B cell (primary cell): ENCODE data around the gene CENPM. TPM values are rescaled to one million over a fixed set of nuclear protein-coding genes. Genes with fewer than 3 reads are reported as not detected.

Source experiments
- ATAC-seq: fragments of 200-7000 bp; cut with Tn5 transposase; one replicate; pipeline ENCODE4 v1.10.0; 2021; ENCODE audit warnings: low read depth, mild to moderate bottlenecking, moderate number of reproducible peaks, moderate library complexity
- CTCF ChIA-PET: fragments of 350-600 bp; sonication (Branson Sonifier 250); formaldehyde crosslinking; loops from one replicate; lab custom pipeline; 2021; ENCODE audit warnings: antibody characterized with exemption, inconsistent platforms; lab: Charles Lee
- POLR2A ChIA-PET: fragments of 350-600 bp; sonication (Branson Sonifier 250); formaldehyde crosslinking; loops from one replicate; lab custom pipeline; 2021; ENCODE audit warnings: antibody characterized with exemption; lab: Charles Lee
- DNase-seq: peaks from one replicate; pipeline ENCODE4 v3.0.0; 2013
- H2AFZ ChIP-seq: 2 replicates; pipeline ENCODE4 v1.6.1; 2012; ENCODE audit warnings: mild to moderate bottlenecking, low read depth, low read length; ENCODE audit not compliant: insufficient read depth, poor library complexity, severe bottlenecking
- H3K27ac ChIP-seq, 2 donors: 1 replicate in 1 of 2; 2 replicates in 1 of 2; pipeline ENCODE4 v1.5.1; 2012 to 2013; ENCODE audit warnings: low read length in 2 of 2, mild to moderate bottlenecking in 2 of 2, moderate library complexity in 1 of 2
- H3K27me3 ChIP-seq, 4 experiments: fragments of 200-600 bp in 1 of 4; sonication (generic) in 1 of 4; replicated peaks in 1 of 4; 1 replicate in 2 of 4; 2 replicates in 2 of 4; pipeline versions ENCODE4 v1.6.1 to v1.7.0; 2013 to 2016; ENCODE audit warnings: low read length in 3 of 4, mild to moderate bottlenecking in 2 of 4, mixed read lengths in 1 of 4, moderate library complexity in 1 of 4; ENCODE audit not compliant: insufficient read depth in 4 of 4, control insufficient read depth in 3 of 4; ENCODE audit errors: control extremely low read depth in 1 of 4
- H3K36me3 ChIP-seq, 2 experiments: replicated peaks in 1 of 2; 1 replicate in 1 of 2; 2 replicates in 1 of 2; pipeline versions ENCODE4 v1.6.1 to v1.7.1; 2013; ENCODE audit warnings: low read length in 1 of 2; ENCODE audit not compliant: insufficient read depth in 2 of 2, control insufficient read depth in 1 of 2; ENCODE audit errors: control extremely low read depth in 1 of 2, extremely low read depth in 1 of 2
- H3K4me1 ChIP-seq, 2 donors: fragments of 200-600 bp in 1 of 2; sonication (generic) in 1 of 2; 1 replicate in 1 of 2; 2 replicates in 1 of 2; pipeline versions ENCODE4 v1.5.1 to v1.6.1; 2013 to 2017; ENCODE audit warnings: low read length in 2 of 2; ENCODE audit not compliant: control insufficient read depth in 2 of 2, insufficient read depth in 2 of 2
- H3K4me2 ChIP-seq: replicated peaks from 2 replicates; pipeline ENCODE3; 2012; ENCODE audit warnings: mild to moderate bottlenecking, low read depth, low read length; ENCODE audit not compliant: poor library complexity, severe bottlenecking
- H3K4me3 ChIP-seq, 5 experiments: fragments of 200-600 bp in 1 of 5; sonication (generic) in 1 of 5; 1 replicate in 3 of 5; 2 replicates in 2 of 5; pipeline versions ENCODE4 v1.5.1 to v1.7.0; 2011 to 2016; ENCODE audit warnings: low read length in 4 of 5, mild to moderate bottlenecking in 4 of 5, low read depth in 2 of 5, control low read depth in 1 of 5, moderate library complexity in 1 of 5; ENCODE audit not compliant: insufficient read depth in 1 of 5; ENCODE audit errors: control extremely low read depth in 1 of 5, extremely low read depth in 1 of 5
- H3K79me2 ChIP-seq: fragments of 200-600 bp; sonication (generic); one replicate; pipeline ENCODE4 v1.6.0; 2016; ENCODE audit warnings: low read length; ENCODE audit not compliant: control insufficient read depth, insufficient read depth
- H3K9ac ChIP-seq: fragments of 200-600 bp; sonication (generic); 2 replicates; pipeline ENCODE4 v1.6.1; 2017; ENCODE audit warnings: mild to moderate bottlenecking, low read length, moderate library complexity
- H3K9me3 ChIP-seq, 3 donors: one replicate each; pipeline versions ENCODE4 v1.6.1 to v1.7.1; 2013; ENCODE audit warnings: low read length in 2 of 3; ENCODE audit not compliant: control insufficient read depth in 2 of 3, insufficient read depth in 1 of 3; ENCODE audit errors: control extremely low read depth in 1 of 3
- H4K20me1 ChIP-seq: 2 replicates; pipeline ENCODE4 v1.6.0; 2012; ENCODE audit warnings: mild to moderate bottlenecking, low read length; ENCODE audit not compliant: insufficient read depth, control insufficient read depth, poor library complexity, severe bottlenecking
- H3K27ac Mint-ChIP-seq: one replicate; pipeline ENCODE4 v1.8.0; 2021; ENCODE audit warnings: mixed read lengths
- H3K27me3 Mint-ChIP-seq: one replicate; pipeline ENCODE4 v1.8.0; 2021; ENCODE audit warnings: mixed read lengths
- H3K4me1 Mint-ChIP-seq: one replicate; pipeline ENCODE4 v1.8.0; 2021; ENCODE audit warnings: mixed read lengths
- H3K4me3 Mint-ChIP-seq: one replicate; pipeline ENCODE4 v1.8.0; 2021; ENCODE audit warnings: mixed read lengths
- H3K9me3 Mint-ChIP-seq: one replicate; pipeline ENCODE4 v1.8.0; 2022; ENCODE audit warnings: mixed read lengths; ENCODE audit not compliant: insufficient read depth
- EZH2 ChIP-seq: IDR thresholded peaks from 2 replicates; pipeline ENCODE4 v1.6.1; 2012; ENCODE audit warnings: borderline replicate concordance, low read depth, mild to moderate bottlenecking, moderate library complexity, low read length; ENCODE audit not compliant: insufficient read depth, poor library complexity, severe bottlenecking
- WGBS: methylation state at CpG from one replicate; pipeline ENCODE4 v1.1.5; 2013; ENCODE audit warnings: missing lambda C conversion rate; ENCODE audit not compliant: insufficient coverage; 5-methylcytosine and 5-hydroxymethylcytosine counted together
- intact Hi-C: fragments of 100-400 bp; cut with micrococcal nuclease; formaldehyde crosslinking; loops from one replicate; pipeline ENCODE4 v1.10.0; 2022
- polyA plus RNA-seq: library from polyadenylated mRNA; depleted of rRNA; stranded (reverse); fragments of >200 nt; gene quantifications from 2 replicates; pipeline ENCODE4 v1.2.3, GENCODE V29; 2012
- total RNA-seq, 2 donors: library from RNA; stranded (reverse); fragments of 120-200 nt in 1 of 2; gene quantifications; 1 replicate in 1 of 2; 2 replicates in 1 of 2; pipeline versions ENCODE4 v1.2.3 to v1.2.4, GENCODE V29; 2013 to 2022
- TF ChIP-seq, protein P1 (sequence below): fragments of 200-600 bp; IDR thresholded peaks from one replicate; pipeline ENCODE4 v1.8.0; 2022; ENCODE audit warnings: antibody characterized with exemption, mild to moderate bottlenecking

The CENPM gene
- total and polyA plus RNA-seq, 2 donors (not counting 1 experiment from before 2014, with no cell fraction given), result 30.7 to 43.8 TPM

DNA sequence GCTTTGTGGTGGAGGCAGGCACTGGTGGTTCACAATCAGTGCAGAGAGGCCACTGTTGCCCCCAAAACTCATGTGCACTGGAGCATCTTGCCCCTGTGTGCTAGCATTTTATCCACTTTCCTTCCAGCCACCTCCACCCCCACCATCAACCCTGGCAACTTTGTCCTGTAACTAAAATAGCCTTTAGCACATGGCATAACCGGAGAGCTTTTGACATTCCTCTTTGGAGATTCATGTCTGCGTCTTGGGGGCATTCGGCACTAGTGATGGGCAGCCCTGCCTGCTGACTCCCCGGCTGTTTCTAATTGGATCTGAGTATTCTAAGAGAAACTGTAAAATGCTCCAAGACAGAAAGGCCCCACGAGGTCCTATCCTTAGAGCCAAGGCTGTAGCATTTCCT, 47.8 kb downstream of the CENPM start:
- POLR2A ChIA-PET, result interaction anchor here (1.1 kb wide), 2 partner anchors 9 to 10 kb away, joined by 3 read pairs; no protein-coding TSS in a partner anchor
- Histone ChIP-seq H3K9ac (no peak overlapping the region), H3K27me3 (no peaks in the 10 kb centered on the region), H3K27ac (no peak overlapping the region), H4K20me1 (peaks cover 16% of the 10 kb centered on the region), H2AFZ (no peak overlapping the region), H3K79me2 (no peaks in the 10 kb centered on the region), H3K4me2 (no peak overlapping the region), H3K9me3 (no peaks in the 10 kb centered on the region), H3K4me1 (no peaks in the 10 kb centered on the region), H3K36me3 (peaks cover 0 to 89% of the 10 kb centered on the region in 2 experiments), H3K4me3 (no peak overlapping the region)
- intact Hi-C loops, result no loop called here
- DNase-seq (no peak), ATAC-seq (no peak)
- Mint-ChIP-seq H3K27ac (peak overlapping the region; percentile 26), H3K4me1 (no peaks in the 10 kb centered on the region), H3K27me3 (no peaks in the 10 kb centered on the region), H3K4me3 (no peak overlapping the region), H3K9me3 (no peaks in the 10 kb centered on the region)
- TF ChIP-seq, protein P1, sequence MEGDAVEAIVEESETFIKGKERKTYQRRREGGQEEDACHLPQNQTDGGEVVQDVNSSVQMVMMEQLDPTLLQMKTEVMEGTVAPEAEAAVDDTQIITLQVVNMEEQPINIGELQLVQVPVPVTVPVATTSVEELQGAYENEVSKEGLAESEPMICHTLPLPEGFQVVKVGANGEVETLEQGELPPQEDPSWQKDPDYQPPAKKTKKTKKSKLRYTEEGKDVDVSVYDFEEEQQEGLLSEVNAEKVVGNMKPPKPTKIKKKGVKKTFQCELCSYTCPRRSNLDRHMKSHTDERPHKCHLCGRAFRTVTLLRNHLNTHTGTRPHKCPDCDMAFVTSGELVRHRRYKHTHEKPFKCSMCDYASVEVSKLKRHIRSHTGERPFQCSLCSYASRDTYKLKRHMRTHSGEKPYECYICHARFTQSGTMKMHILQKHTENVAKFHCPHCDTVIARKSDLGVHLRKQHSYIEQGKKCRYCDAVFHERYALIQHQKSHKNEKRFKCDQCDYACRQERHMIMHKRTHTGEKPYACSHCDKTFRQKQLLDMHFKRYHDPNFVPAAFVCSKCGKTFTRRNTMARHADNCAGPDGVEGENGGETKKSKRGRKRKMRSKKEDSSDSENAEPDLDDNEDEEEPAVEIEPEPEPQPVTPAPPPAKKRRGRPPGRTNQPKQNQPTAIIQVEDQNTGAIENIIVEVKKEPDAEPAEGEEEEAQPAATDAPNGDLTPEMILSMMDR, result no peak
- TF ChIP-seq EZH2, result no peak
- WGBS, result 98% methylated on average over 5 of the region's 5 CpGs
- CTCF ChIA-PET, result interaction anchor here (0.6 to 1.2 kb wide), 3 partner anchors 65 to 202 kb away, joined by 3 to 5 read pairs (median 3); no protein-coding TSS in a partner anchor

DNA sequence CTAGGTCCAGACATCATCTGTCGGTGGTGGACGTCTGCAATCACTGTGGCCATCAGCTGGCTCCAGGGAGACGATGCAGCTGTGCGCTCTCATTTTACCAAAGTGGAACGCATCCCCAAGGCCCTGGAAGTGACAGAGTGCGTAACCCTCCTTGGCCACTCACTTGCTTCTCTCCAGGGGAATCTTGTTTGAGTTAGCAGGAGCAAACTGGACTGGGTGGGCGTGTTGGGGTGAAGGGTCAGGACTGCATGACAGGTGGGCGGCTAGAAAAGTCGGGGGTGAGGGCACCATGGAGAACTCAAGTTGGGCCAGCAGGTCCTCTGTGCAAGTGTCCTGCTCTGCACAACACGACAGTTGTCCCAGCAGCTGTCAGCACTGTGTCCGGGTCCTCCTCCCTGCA, 48.3 kb downstream of the CENPM start:
- CTCF ChIA-PET, result interaction anchor here (0.6 to 1.2 kb wide), 2 partner anchors 64 to 67 kb away, joined by 3 to 5 read pairs; no protein-coding TSS in a partner anchor
- peaks cover under 1 to 89% of the 10 kb centered on the region in 2 experiments for H3K36me3 ChIP-seq

More for the DNA sequence above, 48.3 kb downstream of the CENPM start:
- ATAC-seq, result no peak
- Histone ChIP-seq H3K27me3 (no peaks in the 10 kb centered on the region), H3K4me1 (no peaks in the 10 kb centered on the region), H3K4me3 (no peak overlapping the region), H2AFZ (no peak overlapping the region), H4K20me1 (peaks cover 16% of the 10 kb centered on the region), H3K79me2 (no peaks in the 10 kb centered on the region), H3K9me3 (no peaks in the 10 kb centered on the region), H3K27ac (no peak overlapping the region), H3K9ac (no peak overlapping the region), H3K4me2 (no peak overlapping the region)
- Mint-ChIP-seq H3K27me3 (no peaks in the 10 kb centered on the region), H3K9me3 (no peaks in the 10 kb centered on the region), H3K4me1 (no peaks in the 10 kb centered on the region), H3K27ac (peak overlapping the region; percentile 15), H3K4me3 (no peak overlapping the region)
- TF ChIP-seq EZH2, result no peak
- TF ChIP-seq, protein P1, result no peak
- intact Hi-C loops, result no loop called here
- POLR2A ChIA-PET, result interaction anchor here (0.6 to 1.1 kb wide), 3 partner anchors 9 to 29 kb away, joined by 3 to 4 read pairs (median 3); no protein-coding TSS in a partner anchor
- WGBS, result 94% methylated on average over 10 of the region's 11 CpGs
- no peak for DNase-seq
